Measurements from ENCODE around the gene TIMM13.

Gene TIMM13

DNA sequence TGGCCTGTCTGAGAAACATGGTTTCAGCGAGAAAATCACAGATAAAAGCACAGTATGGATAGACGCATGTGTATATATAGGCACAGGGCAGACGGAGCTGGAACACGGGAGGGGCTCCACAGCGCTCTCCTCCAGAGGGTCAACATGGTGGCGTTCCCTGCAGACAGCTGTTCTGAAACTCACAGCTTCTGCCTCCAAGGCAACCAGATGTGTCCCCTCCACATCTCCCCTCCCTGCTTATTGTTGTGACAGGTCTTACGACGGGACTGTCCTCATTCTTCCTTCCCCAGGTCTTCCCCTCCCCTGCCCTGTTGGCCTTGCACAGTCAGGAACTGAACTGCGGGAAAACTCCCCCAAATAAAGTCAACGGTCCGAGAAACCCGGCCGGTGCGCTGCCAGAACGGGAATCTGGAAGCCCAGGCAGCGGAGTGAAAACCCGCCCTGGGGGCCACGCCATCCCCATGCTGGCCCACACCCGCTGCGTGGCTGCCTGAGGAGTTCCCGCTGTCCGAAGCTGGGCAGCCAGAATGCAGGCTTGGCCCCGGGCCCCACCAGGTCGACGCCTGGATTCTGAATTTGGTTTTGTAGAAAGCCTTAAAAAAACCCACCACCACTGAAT is 2.6 kb upstream of the TIMM13 start:
- DNase-seq = no peak

DNA sequence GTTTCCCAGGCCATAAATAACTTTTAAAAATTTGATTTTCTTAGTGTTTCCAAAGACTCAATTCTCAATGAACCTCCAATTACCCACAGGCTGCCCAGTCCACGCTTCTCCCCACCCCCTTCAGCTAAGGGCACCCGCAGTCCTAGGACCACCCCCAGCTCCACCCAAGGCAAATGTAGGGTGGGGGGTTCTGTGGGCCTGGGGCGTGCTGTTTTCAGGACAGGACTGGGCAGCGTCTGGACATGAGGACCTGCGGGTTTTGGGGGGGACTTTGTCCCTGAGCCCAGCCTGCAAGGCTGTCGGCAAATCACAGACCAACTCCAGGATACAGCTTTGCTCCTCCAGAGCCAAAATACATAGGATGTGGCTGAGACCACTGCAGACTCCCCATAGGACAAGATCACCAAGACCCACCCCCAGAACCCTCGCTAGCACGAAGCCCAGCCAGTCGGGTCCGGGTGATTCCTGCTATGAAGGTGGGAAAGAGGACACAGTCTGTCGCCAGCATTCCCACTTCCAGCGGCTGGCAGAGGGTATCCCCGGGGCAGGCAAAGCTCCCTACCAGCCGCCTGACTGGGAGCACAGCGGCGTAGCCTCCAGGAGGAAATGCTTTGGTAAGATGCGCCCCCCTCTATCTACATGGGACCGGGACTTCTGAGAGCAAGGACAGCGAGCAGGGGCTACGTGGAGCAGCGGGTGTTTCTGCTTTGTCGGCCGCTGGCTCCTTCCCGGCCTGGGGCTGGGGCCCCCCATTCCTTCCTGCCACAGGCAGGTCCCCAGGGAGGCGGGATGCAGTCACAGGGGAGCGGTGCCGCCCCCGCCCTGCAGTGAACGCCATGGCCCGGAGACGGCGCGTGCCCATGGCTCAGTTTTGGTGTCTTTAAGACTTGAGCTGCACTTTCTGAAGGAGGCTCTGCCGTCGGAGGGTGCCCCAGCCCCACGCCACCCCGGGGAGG is 1.6 kb upstream of the TIMM13 start:
- DNase-seq = no peak

DNA sequence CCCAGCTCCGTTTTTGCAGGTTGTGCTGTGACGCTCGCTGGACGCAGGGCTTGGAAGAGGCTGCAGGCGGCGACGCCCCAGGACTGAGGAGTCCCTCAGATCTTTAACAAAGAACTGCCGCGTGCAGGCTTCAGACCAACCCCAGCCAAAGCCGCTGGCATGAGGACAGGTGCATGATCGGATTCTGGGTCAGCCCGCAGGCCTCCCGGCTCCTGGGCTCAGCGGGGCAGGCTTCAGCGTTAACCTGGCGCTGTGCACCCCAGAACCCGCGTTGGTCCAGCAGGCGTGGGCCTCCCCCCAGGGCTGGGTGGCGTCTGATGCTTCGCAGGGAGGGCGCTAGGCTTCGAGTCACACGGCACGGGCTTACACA is 920 bp upstream of the TIMM13 start:
- DNase-seq = peak; percentile 57

DNA sequence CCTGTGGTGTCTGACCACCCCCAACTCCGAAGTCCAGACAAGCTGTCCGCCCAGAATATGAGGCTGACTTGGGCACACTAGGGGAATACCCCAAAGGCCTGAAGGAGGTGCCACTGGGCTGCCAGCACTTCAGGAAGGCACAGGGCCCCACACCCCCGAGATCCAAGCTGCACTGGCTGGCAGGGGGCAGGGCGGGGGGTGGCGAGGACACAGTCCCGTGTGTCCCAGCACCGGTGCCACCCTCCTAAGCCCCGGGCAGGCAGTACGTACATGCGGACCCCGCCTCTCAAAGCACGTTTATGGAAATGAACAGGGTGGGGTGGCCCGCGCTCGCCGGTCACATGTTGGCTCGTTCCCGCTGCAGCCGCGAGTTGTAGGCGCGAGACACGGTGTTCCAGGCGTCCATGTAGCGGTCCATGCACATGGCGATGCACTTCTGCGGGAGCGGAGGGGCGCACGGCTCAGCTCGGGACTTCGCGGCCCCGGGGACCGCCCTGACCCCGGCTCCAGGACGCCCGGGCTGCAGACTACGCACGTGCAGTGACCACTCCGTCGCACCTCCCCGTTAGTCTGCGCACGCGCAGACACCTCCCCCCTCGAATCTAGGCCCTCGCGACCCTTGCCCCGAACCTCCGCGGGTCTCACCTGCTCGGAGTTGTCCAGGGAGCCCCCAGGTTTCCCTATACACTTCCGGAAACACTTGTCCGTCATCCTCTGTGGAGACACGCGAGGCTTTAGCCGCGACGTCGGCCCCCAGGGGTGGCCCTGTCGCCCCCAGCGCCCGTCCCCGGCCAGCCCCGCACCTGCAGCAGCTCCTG is 566 bp downstream of the TIMM13 start:
- DNase-seq = peak; percentile 71

DNA sequence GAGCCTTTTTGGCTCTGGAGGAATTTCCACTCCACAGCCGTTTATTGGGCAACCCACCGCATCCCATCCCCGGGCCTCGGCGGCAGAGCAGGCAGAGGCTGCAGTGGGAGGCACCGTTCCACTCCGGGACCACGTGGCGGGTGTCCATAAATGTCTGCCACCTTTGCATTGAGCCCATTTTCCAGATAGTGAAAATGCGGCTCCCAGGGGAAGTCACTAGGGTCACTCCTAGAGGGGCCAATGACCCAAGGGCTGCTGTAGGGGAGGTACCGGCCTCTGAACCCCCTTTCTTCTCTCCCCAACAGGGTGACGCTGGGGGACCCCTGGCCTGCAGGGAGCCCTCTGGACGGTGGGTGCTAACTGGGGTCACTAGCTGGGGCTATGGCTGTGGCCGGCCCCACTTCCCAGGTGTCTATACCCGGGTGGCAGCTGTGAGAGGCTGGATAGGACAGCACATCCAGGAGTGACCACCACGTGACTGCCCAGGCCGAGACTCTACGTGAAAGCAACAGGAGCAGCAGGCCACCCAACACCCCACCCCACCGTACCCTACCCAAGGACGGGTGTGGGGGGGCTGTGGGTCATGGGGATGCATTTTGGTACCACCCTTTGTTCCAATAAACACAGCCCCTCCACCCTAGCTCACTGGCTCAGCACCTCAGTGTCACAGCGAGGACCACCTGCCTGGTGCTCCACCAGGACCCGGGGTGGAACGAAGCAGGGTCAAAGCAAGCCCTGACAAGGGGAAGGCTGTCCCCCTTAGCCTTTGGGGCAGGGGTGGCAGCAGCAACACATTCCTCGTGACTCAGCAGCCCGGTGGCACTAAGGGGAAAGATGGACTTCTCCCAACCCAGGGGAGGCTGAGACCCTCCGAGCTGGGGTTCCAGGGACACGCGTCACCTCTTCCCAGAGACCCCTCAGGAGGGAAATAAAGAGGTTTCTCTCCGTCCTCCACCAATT is 1.5 kb downstream of the TIMM13 start:
- DNase-seq = no peak

DNA sequence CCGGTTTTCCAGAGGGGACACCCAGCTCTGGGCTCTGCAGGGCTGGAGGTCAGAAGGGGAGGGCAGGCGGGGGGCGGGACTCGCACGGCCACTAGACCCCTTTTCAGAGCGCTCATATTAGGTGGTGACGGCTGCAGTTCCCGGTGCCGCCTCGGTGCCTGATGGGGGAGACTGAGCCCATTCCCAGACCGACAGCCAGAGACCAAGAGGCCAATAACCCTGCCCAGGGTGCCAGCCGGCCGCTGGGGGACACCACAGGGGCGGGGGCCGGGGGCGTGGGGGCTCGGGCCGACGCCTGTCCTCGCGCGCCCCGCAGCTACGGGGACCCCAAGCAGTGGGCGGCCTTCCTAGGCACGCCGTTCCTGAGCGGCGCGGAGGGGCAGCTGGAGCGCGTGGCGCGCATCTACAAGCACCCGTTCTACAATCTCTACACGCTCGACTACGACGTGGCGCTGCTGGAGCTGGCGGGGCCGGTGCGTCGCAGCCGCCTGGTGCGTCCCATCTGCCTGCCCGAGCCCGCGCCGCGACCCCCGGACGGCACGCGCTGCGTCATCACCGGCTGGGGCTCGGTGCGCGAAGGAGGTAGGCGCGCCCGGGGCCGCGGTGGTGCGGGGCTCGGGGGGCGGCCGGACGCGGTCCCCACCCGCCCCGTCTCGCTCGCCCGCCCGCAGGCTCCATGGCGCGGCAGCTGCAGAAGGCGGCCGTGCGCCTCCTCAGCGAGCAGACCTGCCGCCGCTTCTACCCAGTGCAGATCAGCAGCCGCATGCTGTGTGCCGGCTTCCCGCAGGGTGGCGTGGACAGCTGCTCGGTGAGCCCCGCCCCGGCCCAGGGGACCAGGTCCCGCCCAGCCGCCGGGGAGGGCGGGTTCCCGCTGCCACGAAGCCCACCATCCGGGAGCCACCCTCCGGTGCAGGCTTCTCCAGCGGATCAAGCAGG is 2.4 kb downstream of the TIMM13 start:
- no peak for DNase-seq

DNA sequence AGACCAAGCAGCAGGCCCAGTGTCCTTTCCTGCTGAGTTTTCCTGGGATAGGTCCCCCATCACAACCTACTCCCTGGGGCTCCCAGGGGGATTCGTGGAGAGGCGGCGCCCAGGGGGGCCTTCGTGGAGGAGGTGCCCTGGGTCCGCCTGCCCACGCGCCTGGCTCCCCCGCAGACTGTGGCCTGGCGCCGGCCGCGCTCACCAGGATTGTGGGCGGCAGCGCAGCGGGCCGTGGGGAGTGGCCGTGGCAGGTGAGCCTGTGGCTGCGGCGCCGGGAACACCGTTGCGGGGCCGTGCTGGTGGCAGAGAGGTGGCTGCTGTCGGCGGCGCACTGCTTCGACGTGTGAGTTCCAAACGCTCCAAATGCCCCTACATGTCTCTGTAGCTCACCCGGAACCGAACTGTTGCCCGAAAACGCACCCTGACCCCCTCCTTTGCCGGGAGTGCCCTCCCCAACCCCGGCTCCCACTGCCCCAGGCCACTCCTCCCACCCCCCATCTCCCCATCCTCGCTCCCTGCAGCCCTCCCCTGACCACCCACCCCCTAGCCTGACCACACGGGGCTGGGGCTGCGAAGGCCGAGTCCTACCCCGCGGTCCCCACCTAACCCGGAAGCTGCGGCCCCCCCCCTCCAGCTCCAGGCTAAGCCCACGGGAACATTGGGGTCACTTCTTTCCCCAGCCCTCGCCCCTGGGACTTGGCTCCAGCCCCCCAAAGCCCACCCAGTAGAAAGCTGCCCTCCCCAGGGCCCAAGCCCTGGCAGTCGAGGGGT is 3.3 kb downstream of the TIMM13 start:
- no peak for DNase-seq

DNA sequence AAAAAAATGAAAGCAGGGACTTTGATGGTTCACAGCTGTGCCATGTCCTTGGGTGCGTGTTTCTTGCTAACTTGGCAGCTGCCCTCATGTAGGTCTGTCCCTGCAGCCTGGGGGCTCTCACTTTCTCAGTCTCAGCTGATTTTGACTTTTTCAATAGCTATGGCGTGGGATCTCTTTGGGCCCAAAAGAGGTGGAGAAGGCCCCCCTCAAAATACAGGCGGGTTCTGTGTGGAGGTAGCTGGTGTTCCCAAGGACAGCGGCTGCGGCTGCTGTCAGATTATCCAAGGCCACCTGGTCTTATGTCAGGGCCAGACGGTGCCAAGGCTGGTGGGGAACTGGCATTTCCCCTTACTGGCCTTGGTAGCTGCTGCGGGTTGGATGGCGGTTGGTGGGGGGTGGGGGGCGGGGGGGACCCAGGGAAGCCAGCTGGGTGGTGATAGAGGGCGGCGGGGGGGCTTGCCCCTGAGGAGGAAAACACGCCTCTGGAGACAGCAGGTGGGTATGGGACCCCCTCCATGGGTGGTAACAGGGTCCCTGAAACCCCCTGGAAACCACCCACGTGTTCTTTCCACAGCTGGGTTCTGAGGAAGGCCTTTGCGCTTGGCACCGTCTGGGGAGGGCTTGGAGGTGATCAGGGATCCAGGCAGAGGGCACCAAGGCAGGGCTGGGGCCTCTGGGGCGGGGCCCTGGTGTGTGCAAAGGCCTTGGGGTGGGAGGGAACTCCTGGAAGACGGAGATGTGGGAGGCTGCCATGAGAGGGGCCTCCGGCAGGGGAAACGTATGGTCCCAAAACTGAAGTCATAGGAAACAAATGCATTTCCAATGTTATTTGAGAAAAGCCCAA is 4.1 kb downstream of the TIMM13 start:
- no peak for DNase-seq

DNA sequence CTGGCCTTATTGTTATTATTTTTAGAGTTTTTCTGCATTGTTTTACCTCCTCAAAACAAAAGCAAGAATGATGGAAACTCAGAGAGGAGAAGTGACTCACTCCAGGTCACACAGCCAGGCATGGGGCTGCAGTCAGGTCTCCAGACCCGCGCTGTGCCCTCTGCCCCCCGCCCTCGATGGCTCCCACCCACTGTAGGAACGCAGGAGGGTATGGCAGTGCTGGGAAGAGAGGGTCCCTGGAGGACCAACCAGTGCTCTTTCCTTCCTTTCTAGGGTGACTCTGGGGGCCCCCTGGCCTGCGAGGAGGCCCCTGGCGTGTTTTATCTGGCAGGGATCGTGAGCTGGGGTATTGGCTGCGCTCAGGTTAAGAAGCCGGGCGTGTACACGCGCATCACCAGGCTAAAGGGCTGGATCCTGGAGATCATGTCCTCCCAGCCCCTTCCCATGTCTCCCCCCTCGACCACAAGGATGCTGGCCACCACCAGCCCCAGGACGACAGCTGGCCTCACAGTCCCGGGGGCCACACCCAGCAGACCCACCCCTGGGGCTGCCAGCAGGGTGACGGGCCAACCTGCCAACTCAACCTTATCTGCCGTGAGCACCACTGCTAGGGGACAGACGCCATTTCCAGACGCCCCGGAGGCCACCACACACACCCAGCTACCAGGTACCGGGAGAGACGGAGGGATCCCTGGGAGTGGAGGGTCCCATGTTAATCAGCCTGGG is 5.6 kb downstream of the TIMM13 start:
- no peak for DNase-seq

DNA sequence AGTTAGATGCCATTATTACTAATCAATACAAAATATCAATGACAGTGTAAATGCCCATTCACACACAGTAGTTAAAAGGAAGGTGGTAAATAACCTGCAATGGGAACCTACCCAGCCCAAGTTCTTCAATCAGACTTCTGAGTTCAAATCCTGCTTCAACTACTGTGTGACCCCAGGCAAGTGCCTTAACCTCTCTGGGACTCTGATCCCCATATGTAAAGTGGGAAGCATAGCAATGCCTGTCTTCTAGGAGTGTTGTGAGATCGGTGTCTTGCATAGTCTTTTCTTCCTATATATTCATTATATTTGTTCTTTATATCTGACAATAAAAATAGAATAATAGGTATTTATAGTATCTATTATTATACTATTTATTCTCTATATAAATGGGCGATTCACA is 6.9 kb downstream of the TIMM13 start:
- DNase-seq = no peak

DNA sequence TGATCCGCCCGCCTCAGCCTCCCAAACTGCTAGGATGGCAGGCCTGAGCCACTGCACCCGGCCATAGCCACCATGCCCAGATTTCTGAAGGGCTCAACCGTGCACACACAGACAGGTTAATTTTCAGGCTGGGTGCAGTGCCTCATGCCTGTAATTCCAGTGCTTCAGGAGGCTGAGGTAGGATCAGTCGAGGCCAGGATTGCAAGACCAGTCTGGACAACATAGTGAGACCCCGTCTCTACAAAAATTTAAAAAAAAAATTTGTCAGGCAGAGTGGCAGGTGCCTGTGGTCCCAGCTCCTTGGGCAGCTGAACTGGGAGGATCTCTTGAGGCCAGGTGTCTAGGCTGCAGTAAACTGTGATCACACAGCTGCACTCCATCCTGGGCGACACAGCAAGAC is 7.6 kb downstream of the TIMM13 start:
- DNase-seq = no peak

DNA sequence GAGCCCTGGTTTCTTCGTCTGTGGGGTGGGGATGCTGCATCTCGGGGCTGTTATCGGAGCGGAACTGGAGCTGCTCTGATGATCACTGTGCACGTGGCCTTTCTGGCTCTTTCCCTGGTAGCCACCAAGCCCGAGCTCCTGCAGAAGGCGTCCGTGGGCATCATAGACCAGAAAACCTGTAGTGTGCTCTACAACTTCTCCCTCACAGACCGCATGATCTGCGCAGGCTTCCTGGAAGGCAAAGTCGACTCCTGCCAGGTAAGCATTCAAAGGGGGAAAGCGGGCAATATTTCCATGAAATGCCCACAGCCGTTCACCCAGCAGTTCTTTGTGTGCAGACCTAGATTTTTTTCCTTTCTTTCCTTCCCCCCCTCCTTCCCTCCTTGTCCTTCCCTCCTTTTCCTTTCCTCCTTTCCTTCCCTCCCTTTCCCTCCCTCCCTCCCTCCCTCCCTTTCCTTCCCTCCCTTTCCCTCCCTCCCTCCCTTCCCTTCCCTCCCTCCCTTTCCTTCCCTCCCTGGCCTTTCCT is 9.4 kb downstream of the TIMM13 start:
- peak; percentile 51 for DNase-seq

DNA sequence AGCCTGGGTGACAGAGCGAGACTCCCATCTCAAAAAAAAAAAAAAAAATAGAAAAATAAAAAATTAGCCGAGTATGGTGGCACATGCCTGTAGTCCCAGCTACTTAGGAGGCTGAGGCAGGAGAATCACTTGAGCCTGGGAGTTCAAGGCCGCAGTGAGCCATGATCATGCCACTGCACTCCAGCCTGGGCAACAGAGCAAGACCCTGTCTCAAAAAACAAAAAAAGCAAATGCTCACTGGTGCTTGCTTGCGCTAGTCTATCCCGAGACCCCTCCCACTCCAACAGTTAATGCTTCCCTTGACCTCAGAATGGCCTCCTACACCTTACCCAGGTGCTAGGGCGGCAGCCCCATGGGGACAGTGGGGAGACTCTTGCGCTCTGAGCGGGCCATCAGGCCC is 9.9 kb downstream of the TIMM13 start:
- peak; percentile 23 for DNase-seq

DNA sequence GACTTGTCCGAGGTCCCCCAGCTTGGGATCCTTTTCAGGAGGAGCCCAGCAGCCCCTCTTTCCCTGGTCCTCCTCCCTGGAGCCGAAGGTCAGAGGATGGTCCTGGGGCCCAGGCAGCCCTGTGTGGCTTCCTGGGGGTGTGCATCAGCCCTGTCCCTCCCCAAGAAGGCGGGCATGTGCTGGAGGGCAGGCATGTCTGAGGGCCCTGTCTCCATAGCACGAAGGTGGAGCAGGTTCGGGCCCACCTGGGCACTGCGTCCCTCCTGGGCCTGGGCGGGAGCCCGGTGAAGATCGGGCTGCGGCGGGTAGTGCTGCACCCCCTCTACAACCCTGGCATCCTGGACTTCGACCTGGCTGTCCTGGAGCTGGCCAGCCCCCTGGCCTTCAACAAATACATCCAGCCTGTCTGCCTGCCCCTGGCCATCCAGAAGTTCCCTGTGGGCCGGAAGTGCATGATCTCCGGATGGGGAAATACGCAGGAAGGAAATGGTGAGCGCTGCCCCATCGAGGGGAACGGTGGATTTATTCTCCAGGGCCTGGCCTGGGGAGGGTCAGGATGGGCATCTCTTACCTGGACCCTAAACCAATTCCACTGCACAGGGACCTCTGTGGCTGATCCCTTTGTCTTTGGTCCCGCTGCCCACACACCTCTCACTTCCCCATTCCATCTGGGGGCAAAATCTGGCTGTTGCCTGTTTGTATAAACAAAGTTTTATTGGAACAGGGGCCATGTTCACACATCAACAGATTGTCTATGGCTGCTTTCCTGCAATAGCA is 10.9 kb downstream of the TIMM13 start:
- peak; percentile 57 for DNase-seq

DNA sequence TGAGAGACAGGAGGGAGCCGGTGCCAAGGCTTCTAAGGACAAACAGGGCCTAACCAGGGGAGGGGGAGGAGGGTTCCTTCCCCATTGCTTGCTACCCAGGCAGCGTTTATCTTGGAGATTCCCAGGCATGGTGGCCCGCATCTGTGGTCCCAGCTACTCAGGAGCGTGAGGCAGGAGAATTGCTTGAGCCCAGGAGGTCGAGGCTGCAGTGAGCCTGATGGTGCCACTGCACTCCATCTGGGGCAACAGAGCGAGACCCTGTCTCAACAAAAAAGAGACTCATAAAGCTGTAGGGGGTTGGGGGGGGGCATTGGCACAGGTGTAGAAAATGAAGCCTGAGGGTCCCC is 11.4 kb downstream of the TIMM13 start:
- no peak for DNase-seq

DNA sequence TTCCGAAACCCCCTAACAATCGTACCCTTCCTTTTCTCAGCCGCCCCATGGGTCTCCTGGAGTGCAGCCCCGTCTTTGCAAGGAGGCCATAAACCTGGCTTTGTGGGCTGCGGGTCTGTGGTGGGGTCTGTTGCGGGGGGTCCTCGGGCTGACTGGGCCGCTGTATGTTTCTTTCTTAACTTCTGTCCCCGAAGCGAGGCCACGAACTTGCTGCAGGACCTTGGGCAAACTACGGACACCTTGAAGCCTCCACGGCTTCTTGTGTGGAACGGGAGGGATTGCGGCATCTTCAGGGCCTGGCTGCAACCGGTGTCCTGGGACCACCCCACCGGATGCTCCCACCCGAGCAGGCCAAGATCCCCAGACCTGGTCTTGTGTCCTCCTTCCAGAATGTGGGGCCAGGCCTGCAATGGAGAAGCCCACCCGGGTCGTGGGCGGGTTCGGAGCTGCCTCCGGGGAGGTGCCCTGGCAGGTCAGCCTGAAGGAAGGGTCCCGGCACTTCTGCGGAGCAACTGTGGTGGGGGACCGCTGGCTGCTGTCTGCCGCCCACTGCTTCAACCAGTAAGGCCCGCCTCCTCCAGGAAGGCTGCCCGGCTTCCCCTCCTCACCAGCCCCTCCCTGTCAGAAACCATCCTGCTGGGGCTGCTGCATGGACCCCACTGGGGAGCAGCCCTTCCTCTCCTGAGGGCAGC is 12.0 kb downstream of the TIMM13 start:
- no peak for DNase-seq

DNA sequence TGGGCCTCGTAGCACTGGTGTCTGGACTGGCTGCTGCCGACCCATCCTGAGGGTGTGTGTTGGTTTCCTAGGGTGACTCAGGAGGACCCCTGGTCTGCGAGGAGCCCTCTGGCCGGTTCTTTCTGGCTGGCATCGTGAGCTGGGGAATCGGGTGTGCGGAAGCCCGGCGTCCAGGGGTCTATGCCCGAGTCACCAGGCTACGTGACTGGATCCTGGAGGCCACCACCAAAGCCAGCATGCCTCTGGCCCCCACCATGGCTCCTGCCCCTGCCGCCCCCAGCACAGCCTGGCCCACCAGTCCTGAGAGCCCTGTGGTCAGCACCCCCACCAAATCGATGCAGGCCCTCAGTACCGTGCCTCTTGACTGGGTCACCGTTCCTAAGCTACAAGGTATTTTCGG is 13.8 kb downstream of the TIMM13 start:
- no peak for DNase-seq
